HepG2 (cell line): ENCODE data around the gene PPM1M. TPM values are rescaled to one million over a fixed set of nuclear protein-coding genes. Genes with fewer than 3 reads are reported as not detected.

Experiments
- ADNP ChIP-seq: sonication (generic); formaldehyde crosslinking; IDR thresholded peaks from 2 replicates; pipeline ENCODE4 v1.4.0; 2020; ENCODE audit warnings: missing genetic modification reagents
- CHD2 ChIP-seq: IDR thresholded peaks from 2 replicates; pipeline ENCODE4 v1.6.1; 2011; ENCODE audit warnings: low read depth, low read length, improper control_type of control experiment
- FOXP1 ChIP-seq, 2 experiments: fragments of 450-650 bp in 1 of 2; IDR thresholded peaks; 2 replicates each; pipeline ENCODE4 v1.6.1; 2017 to 2018; ENCODE audit warnings: antibody characterized with exemption in 1 of 2
- HES4 ChIP-seq: sonication (generic); formaldehyde crosslinking; IDR thresholded peaks from 2 replicates; pipeline ENCODE4 v1.9.0; 2021; ENCODE audit warnings: mild to moderate bottlenecking, missing genetic modification reagents, borderline replicate concordance
- ISX ChIP-seq: sonication (generic); formaldehyde crosslinking; conservative IDR thresholded peaks from 2 replicates; pipeline ENCODE4 v1.5.0; 2020; ENCODE audit warnings: missing genetic modification reagents
- MED8 ChIP-seq: sonication (generic); formaldehyde crosslinking; IDR thresholded peaks from 2 replicates; pipeline ENCODE4 v1.8.1; 2023; ENCODE audit warnings: mild to moderate bottlenecking, missing genetic modification reagents; ENCODE audit not compliant: insufficient replicate concordance
- MLX ChIP-seq: IDR thresholded peaks from 2 replicates; pipeline ENCODE4 v1.6.1; 2016
- NCOA1 ChIP-seq: sonication (generic); formaldehyde crosslinking; IDR thresholded peaks from 2 replicates; pipeline ENCODE4 v1.9.0; 2021; ENCODE audit warnings: missing genetic modification reagents
- NCOR1 ChIP-seq: fragments of 200-600 bp; sonication (generic); IDR thresholded peaks from 2 replicates; pipeline ENCODE4 v1.7.0; 2017; ENCODE audit warnings: antibody characterized with exemption, low read length, borderline replicate concordance
- PAXIP1 ChIP-seq: sonication (generic); formaldehyde crosslinking; conservative IDR thresholded peaks from 2 replicates; pipeline ENCODE4 v1.4.0; 2020; ENCODE audit warnings: mild to moderate bottlenecking, missing genetic modification reagents, moderate library complexity
- PCBP2 ChIP-seq: fragments of 200-400 bp; formaldehyde crosslinking; optimal IDR thresholded peaks from 2 replicates; pipeline ENCODE3; 2018; ENCODE audit warnings: low read length, low read depth; ENCODE audit not compliant: poor library complexity, severe bottlenecking
- RARA ChIP-seq: IDR thresholded peaks from 2 replicates; pipeline ENCODE4 v1.6.1; 2016; ENCODE audit warnings: missing genetic modification reagents, missing compliant biosample characterization
- RBM39 ChIP-seq: fragments of 200-400 bp; formaldehyde crosslinking; IDR thresholded peaks from one replicate; pipeline ENCODE4 v1.6.1; 2018; ENCODE audit warnings: antibody characterized with exemption, mild to moderate bottlenecking, low read depth, low read length; ENCODE audit not compliant: poor library complexity, severe bottlenecking
- RELA ChIP-seq: sonication (generic); formaldehyde crosslinking; IDR thresholded peaks from 2 replicates; pipeline ENCODE4 v1.4.0; 2020; ENCODE audit warnings: missing genetic modification reagents
- SIX1 ChIP-seq: sonication (generic); formaldehyde crosslinking; IDR thresholded peaks from 2 replicates; pipeline ENCODE4 v1.4.0; 2020; ENCODE audit warnings: missing genetic modification reagents, borderline replicate concordance
- SP2 ChIP-seq: sonication (generic); formaldehyde crosslinking; IDR thresholded peaks from 2 replicates; pipeline ENCODE4 v1.5.1; 2020; ENCODE audit warnings: mild to moderate bottlenecking, missing genetic modification reagents
- TFAP4 ChIP-seq: sonication (generic); IDR thresholded peaks from 2 replicates; pipeline ENCODE4 v1.6.1; 2016; ENCODE audit warnings: low read depth, borderline replicate concordance
- ZNF232 ChIP-seq: sonication (generic); formaldehyde crosslinking; IDR thresholded peaks from 2 replicates; pipeline ENCODE4 v1.4.0; 2020; ENCODE audit warnings: missing genetic modification reagents, borderline replicate concordance
- ZNF235 ChIP-seq: sonication (generic); formaldehyde crosslinking; IDR thresholded peaks from 2 replicates; pipeline ENCODE4 v1.8.1; 2023; ENCODE audit warnings: mild to moderate bottlenecking, missing genetic modification reagents, borderline replicate concordance
- ZNF251 ChIP-seq: sonication (generic); formaldehyde crosslinking; IDR thresholded peaks from 2 replicates; pipeline ENCODE4 v1.9.0; 2021; ENCODE audit warnings: mild to moderate bottlenecking, missing genetic modification reagents
- ZNF256 ChIP-seq: sonication (generic); formaldehyde crosslinking; conservative IDR thresholded peaks from 2 replicates; pipeline ENCODE4 v1.4.0; 2020; ENCODE audit warnings: missing genetic modification reagents
- ZNF343 ChIP-seq: sonication (generic); formaldehyde crosslinking; IDR thresholded peaks from 2 replicates; pipeline ENCODE4 v1.4.0; 2020; ENCODE audit warnings: mild to moderate bottlenecking, missing genetic modification reagents
- ZNF382 ChIP-seq: sonication (generic); formaldehyde crosslinking; IDR thresholded peaks from 2 replicates; pipeline ENCODE4 v1.5.0; 2020; ENCODE audit warnings: missing genetic modification reagents, mild to moderate bottlenecking, borderline replicate concordance
- ZNF563 ChIP-seq: sonication (generic); formaldehyde crosslinking; IDR thresholded peaks from 2 replicates; pipeline ENCODE4 v1.8.0; 2022; ENCODE audit warnings: mild to moderate bottlenecking, moderate library complexity, missing genetic modification reagents
- ZSCAN29 ChIP-seq: sonication (generic); formaldehyde crosslinking; conservative IDR thresholded peaks from 2 replicates; pipeline ENCODE4 v1.4.0; 2020; ENCODE audit warnings: mild to moderate bottlenecking, missing genetic modification reagents
- polyA plus RNA-seq, 8 experiments: library from polyadenylated mRNA; depleted of rRNA in 3 of 8; stranded (reverse) in 7 of 8; unstranded in 1 of 8; fragments of >200 nt; fragmentation: Illumina TruSeq in 4 of 8; extraction: Trizol in 4 of 8; gene quantifications; 2 replicates each; pipeline versions ENCODE4 v1.2.1 to v1.2.3, GENCODE V29; 2011 to 2016; ENCODE audit warnings: low read depth in 4 of 8, missing spikeins in 1 of 8, mixed read lengths in 1 of 8; ENCODE audit not compliant: insufficient read depth in 1 of 8
- total RNA-seq, 5 experiments: library from RNA; depleted of rRNA; stranded (reverse); fragments of >200 nt; fragmentation: Illumina TruSeq; extraction: Trizol; gene quantifications; 2 replicates each; pipeline ENCODE4 v1.2.3, GENCODE V29; 2016; ENCODE audit warnings: low read depth in 1 of 5

Gene PPM1M
- total and polyA plus RNA-seq, 2 of the 13 experiments (the other 11 are each of a cell fraction or from before 2014, with no cell fraction given) = 2.5 to 5.9 TPM

- TF ChIP-seq SIX1 (CRISPR knock-in tag) (no peak), CHD2 (no peak), TFAP4 (no peak), ZNF382 (CRISPR knock-in tag) (no peak), ZNF563 (CRISPR knock-in tag) (0 out of 2 replicates have a peak, but pooled peaks have one; percentile 7), RBM39 (no peak), SP2 (CRISPR knock-in tag) (no peak), MLX (no peak), NCOR1 (peak; percentile 72), RARA (CRISPR knock-in tag) (peak; percentile 44; the same call in 1 of the 2 replicates), ADNP (CRISPR knock-in tag) (no peak), HES4 (CRISPR knock-in tag) (no peak), MED8 (CRISPR knock-in tag) (peak; percentile 9), ZSCAN29 (CRISPR knock-in tag) (no peak), ZNF256 (CRISPR knock-in tag) (no peak), ISX (CRISPR knock-in tag) (no peak), RELA (CRISPR knock-in tag) (no peak), ZNF343 (CRISPR knock-in tag) (peak; percentile 7; the same call in 1 of the 2 replicates), FOXP1 (IDR thresholded peaks at IDR 0.05) (no peak), FOXP1 (CRISPR knock-in tag; IDR thresholded peaks at IDR 0.05) (no peak), PCBP2 (no peak), PAXIP1 (no peak), ZNF235 (CRISPR knock-in tag) (0 out of 2 replicates have a peak, but pooled peaks have one; percentile 26), ZNF232 (CRISPR knock-in tag) (no peak), ZNF251 (CRISPR knock-in tag) (no peak), NCOA1 (CRISPR knock-in tag) (no peak)
Measured at GRCh38 chr3:52277071-52277964, 31.8 kb downstream of the PPM1M start (continued).
